SK-N-SH (cell line): ENCODE data around the gene FMN2. TPM values are rescaled to one million over a fixed set of nuclear protein-coding genes. Genes with fewer than 3 reads are reported as not detected.
"Not testable (repeated sequence)": the region's sequence is repeated elsewhere in the genome, so short reads cannot be mapped to it uniquely, and the experiment has no call there.

Experiments used
- CTCF ChIA-PET: fragments of 300-600, 350-600 bp; formaldehyde crosslinking; extraction: SDS; loops from one replicate; lab custom pipeline; 2021; lab: Yijun Ruan, JAX
- POLR2A ChIA-PET: fragments of 350-600 bp; sonication (Branson Sonifier 250); formaldehyde crosslinking; extraction: SDS; loops from one replicate; lab custom pipeline; 2020; ENCODE audit warnings: antibody characterized with exemption, inconsistent platforms; lab: Yijun Ruan, JAX
- DNase-seq: peaks from one replicate; pipeline ENCODE4 v3.0.0; 2012
- H2AFZ ChIP-seq: fragments of 200-600 bp; sonication (generic); 2 replicates; pipeline ENCODE4 v1.8.1; 2016; ENCODE audit warnings: antibody characterized with exemption, mild to moderate bottlenecking, low read depth
- H3F3A ChIP-seq: fragments of 200-600 bp; sonication (generic); replicated peaks from 2 replicates; pipeline ENCODE3; 2016; ENCODE audit warnings: antibody characterized with exemption, mild to moderate bottlenecking; ENCODE audit not compliant: insufficient read depth
- H3K27ac ChIP-seq, 2 experiments: fragments of 200-500 bp in 1 of 2; fragments of 200-600 bp in 1 of 2; sonication (Bioruptor generic) in 1 of 2; sonication (generic), shearing (Covaris generic) in 1 of 2; 2 replicates each; pipeline versions ENCODE4 v1.5.1 to v1.6.1; 2014 to 2016; ENCODE audit warnings: low read depth in 2 of 2, inconsistent platforms in 1 of 2, low read length in 1 of 2, mild to moderate bottlenecking in 1 of 2, mixed read lengths in 1 of 2
- H3K27me3 ChIP-seq: fragments of 200-600 bp; sonication (generic), shearing (Covaris generic); 2 replicates; pipeline ENCODE4 v1.6.1; 2016; ENCODE audit warnings: mixed run types; ENCODE audit not compliant: insufficient read depth
- H3K36me3 ChIP-seq, 2 experiments: fragments of 200-500 bp in 1 of 2; fragments of 200-600 bp in 1 of 2; sonication (Bioruptor generic) in 1 of 2; sonication (generic) in 1 of 2; replicated peaks in 1 of 2; 2 replicates each; pipeline versions ENCODE3 to v1.5.1; 2014 to 2016; ENCODE audit warnings: low read length in 1 of 2, mild to moderate bottlenecking in 1 of 2; ENCODE audit not compliant: insufficient read depth in 2 of 2, control insufficient read depth in 1 of 2
- H3K4me1 ChIP-seq, 2 experiments: fragments of 200-500 bp in 1 of 2; fragments of 200-600 bp in 1 of 2; sonication (Bioruptor generic) in 1 of 2; sonication (generic), shearing (Covaris generic) in 1 of 2; 2 replicates each; pipeline versions ENCODE4 v1.5.1 to v1.6.1; 2014 to 2016; ENCODE audit warnings: low read depth in 1 of 2, low read length in 1 of 2, mixed run types in 1 of 2; ENCODE audit not compliant: insufficient read depth in 2 of 2, control insufficient read depth in 1 of 2
- H3K4me2 ChIP-seq: fragments of 200-600 bp; sonication (generic), shearing (Covaris generic); 2 replicates; pipeline ENCODE4 v1.6.1; 2017; ENCODE audit warnings: mixed run types
- H3K4me3 ChIP-seq, 2 experiments: fragments of 200-500 bp in 1 of 2; fragments of 200-600 bp in 1 of 2; sonication (Bioruptor generic) in 1 of 2; sonication (generic), shearing (Covaris generic) in 1 of 2; 2 replicates each; pipeline versions ENCODE4 v1.5.1 to v1.8.1; 2014 to 2016; ENCODE audit warnings: low read depth in 2 of 2, inconsistent platforms in 1 of 2, low read length in 1 of 2, mild to moderate bottlenecking in 1 of 2, mixed read lengths in 1 of 2, moderate library complexity in 1 of 2
- H3K79me2 ChIP-seq: fragments of 200-600 bp; sonication (generic); 2 replicates; pipeline ENCODE4 v1.8.1; 2017; ENCODE audit warnings: mild to moderate bottlenecking; ENCODE audit not compliant: insufficient read depth
- H3K9ac ChIP-seq: fragments of 200-600 bp; sonication (generic); 2 replicates; pipeline ENCODE4 v1.6.1; 2017; ENCODE audit warnings: mixed run types
- H3K9me2 ChIP-seq: fragments of 200-600 bp; sonication (generic); 2 replicates; pipeline ENCODE4 v1.6.1; 2017; ENCODE audit warnings: mixed run types
- H3K9me3 ChIP-seq: fragments of 200-600 bp; sonication (generic); 2 replicates; pipeline ENCODE4 v1.6.1; 2017; ENCODE audit warnings: mixed run types, mild to moderate bottlenecking, moderate library complexity
- H4K20me1 ChIP-seq: fragments of 200-600 bp; sonication (generic); 2 replicates; pipeline ENCODE4 v1.6.1; 2017; ENCODE audit warnings: mild to moderate bottlenecking, mixed run types; ENCODE audit not compliant: insufficient read depth
- EZH2phosphoT487 ChIP-seq: fragments of 200-600 bp; sonication (generic); IDR thresholded peaks from 2 replicates; pipeline ENCODE4 v1.6.1; 2017; ENCODE audit warnings: low read depth, mixed run types, mild to moderate bottlenecking, antibody characterized with exemption, moderate library complexity, borderline replicate concordance
- FOSL2 ChIP-seq: IDR thresholded peaks from 2 replicates; pipeline ENCODE4 v1.4.0; 2012; ENCODE audit warnings: low read depth, mild to moderate bottlenecking, moderate library complexity, borderline replicate concordance
- FOXJ3 ChIP-seq: sonication (generic); formaldehyde crosslinking; IDR thresholded peaks from 2 replicates; pipeline ENCODE4 v1.5.1; 2020; ENCODE audit warnings: mild to moderate bottlenecking, missing genetic modification reagents
- GABPA ChIP-seq: IDR thresholded peaks from 2 replicates; pipeline ENCODE4 v1.4.0; 2012; ENCODE audit warnings: low read depth, mild to moderate bottlenecking
- IRF3 ChIP-seq: fragments of 150-350 bp; IDR thresholded peaks from 2 replicates; pipeline ENCODE4 v1.6.1; 2016; ENCODE audit warnings: mild to moderate bottlenecking, low read depth, low read length
- MEF2A ChIP-seq: IDR thresholded peaks from 2 replicates; pipeline ENCODE4 v1.4.0; 2012; ENCODE audit warnings: low read depth, borderline replicate concordance
- MXI1 ChIP-seq: IDR thresholded peaks from 2 replicates; pipeline ENCODE4 v1.6.1; 2012; ENCODE audit warnings: mild to moderate bottlenecking, low read depth, low read length, improper control_type of control experiment
- NFIC ChIP-seq: IDR thresholded peaks from 2 replicates; pipeline ENCODE4 v1.4.0; 2012; ENCODE audit warnings: borderline replicate concordance
- POLR2AphosphoS5 ChIP-seq: IDR thresholded peaks from 2 replicates; pipeline ENCODE4 v1.6.1; 2012; ENCODE audit warnings: low read depth, low read length
- RAD21 ChIP-seq: IDR thresholded peaks from 2 replicates; pipeline ENCODE4 v1.6.1; 2012; ENCODE audit warnings: mild to moderate bottlenecking, low read length
- RFX5 ChIP-seq: IDR thresholded peaks from 2 replicates; pipeline ENCODE4 v1.6.1; 2012; ENCODE audit warnings: mild to moderate bottlenecking, improper control_type of control experiment, low read length
- RXRA ChIP-seq: IDR thresholded peaks from 2 replicates; pipeline ENCODE4 v1.4.0; 2012; ENCODE audit warnings: low read depth, mild to moderate bottlenecking, borderline replicate concordance
- SIN3A ChIP-seq: IDR thresholded peaks from 2 replicates; pipeline ENCODE4 v1.6.1; 2012; ENCODE audit warnings: low read depth, mild to moderate bottlenecking, low read length, moderate library complexity, borderline replicate concordance
- SMC3 ChIP-seq: IDR thresholded peaks from 2 replicates; pipeline ENCODE4 v1.6.1; 2012; ENCODE audit warnings: low read depth, low read length, improper control_type of control experiment
- TAF1 ChIP-seq: IDR thresholded peaks from 2 replicates; pipeline ENCODE4 v1.6.1; 2012; ENCODE audit warnings: low read depth, mild to moderate bottlenecking, low read length, moderate library complexity, borderline replicate concordance
- TCF12 ChIP-seq: IDR thresholded peaks from 2 replicates; pipeline ENCODE4 v1.4.0; 2012
- YY1 ChIP-seq: IDR thresholded peaks from 2 replicates; pipeline ENCODE4 v1.4.0; 2012; ENCODE audit warnings: low read depth, mild to moderate bottlenecking
- ZBTB33 ChIP-seq: IDR thresholded peaks from 2 replicates; pipeline ENCODE4 v1.4.0; 2012; ENCODE audit warnings: low read depth, borderline replicate concordance
- WGBS: methylation state at CpG from one replicate; pipeline ENCODE4 v1.1.6; 2017; ENCODE audit warnings: low lambda C conversion rate; 5-methylcytosine and 5-hydroxymethylcytosine counted together
- polyA plus RNA-seq, 3 experiments: library from polyadenylated mRNA; depleted of rRNA; stranded (reverse); fragments of >200 nt; gene quantifications; 2 replicates each; pipeline ENCODE4 v1.2.3, GENCODE V29; 2012
- TF ChIP-seq, protein P1 (sequence below): IDR thresholded peaks from 2 replicates; pipeline ENCODE4; 2012
- TF ChIP-seq, protein P2 (sequence below): IDR thresholded peaks from 2 replicates; pipeline ENCODE4 v1.4.0; 2012; ENCODE audit warnings: low read depth, borderline replicate concordance

FMN2 gene
- polyA plus RNA-seq, 1 of the 3 experiments (the other 2 are of a cell fraction): 7.2 TPM

DNA sequence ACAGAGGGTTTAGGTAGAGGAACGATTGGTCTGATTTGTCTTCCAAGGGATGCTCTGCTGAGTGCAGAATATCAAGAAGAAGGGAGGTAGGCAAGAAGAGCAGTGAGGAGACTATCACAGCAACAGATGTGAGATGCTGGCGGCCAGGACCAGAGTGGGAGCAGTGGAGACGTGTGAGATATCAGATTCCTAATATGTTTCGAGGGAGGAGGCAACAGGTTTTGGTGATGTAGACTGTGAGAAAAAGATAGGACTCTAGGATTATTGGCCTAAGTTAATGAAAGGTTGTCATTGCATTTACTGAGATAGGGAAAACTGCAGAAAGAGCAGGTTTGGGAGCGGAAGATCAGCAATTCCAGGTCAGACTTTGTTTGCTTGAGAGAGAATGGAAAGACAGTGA lies 182.9 kb downstream of the FMN2 start:
- H3K79me2 ChIP-seq: peaks cover 98% of the 10 kb centered on the region
- ChIA-PET CTCF (no interaction called here), POLR2A (no interaction called here)
- 97% methylated on average over 5 of the region's 5 CpGs for WGBS
- H3K9me2 ChIP-seq: no peaks in the 10 kb centered on the region; the same call in 1 of the 2 replicates
- no peak overlapping the region for H3K4me3 ChIP-seq
- no peak overlapping the region for H3K27ac ChIP-seq
- H3K4me1 ChIP-seq: no peaks in the 10 kb centered on the region; a peak in 1 of 4 replicates
- no peak overlapping the region for H3K4me2 ChIP-seq
- H3K27me3 ChIP-seq: no peaks in the 10 kb centered on the region
- H3F3A ChIP-seq: peaks cover 10% of the 10 kb centered on the region
- no peak overlapping the region for H3K9ac ChIP-seq
- DNase-seq: no peak
- H4K20me1 ChIP-seq: no peaks in the 10 kb centered on the region
- no peak for TF ChIP-seq FOXJ3 (CRISPR knock-in tag)
- TF ChIP-seq TAF1: no peak
- no peak for TF ChIP-seq NFIC
- no peak for TF ChIP-seq YY1
- no peak for TF ChIP-seq RXRA
- no peak for TF ChIP-seq RAD21
- TF ChIP-seq GABPA: no peak
- peaks cover 2% of the 10 kb centered on the region for H3K9me3 ChIP-seq
- peaks cover 21 to 44% of the 10 kb centered on the region in 2 experiments for H3K36me3 ChIP-seq
- no peak overlapping the region for H2AFZ ChIP-seq

GRCh38 chr1:240275219-240275618 lies 183.5 kb downstream of the FMN2 start:
- H3K4me1 ChIP-seq, H2AFZ ChIP-seq, H3K9me3 ChIP-seq, H4K20me1 ChIP-seq, POLR2A ChIA-PET, H3K27ac ChIP-seq, H3K4me3 ChIP-seq, H3K9ac ChIP-seq, H3K9me2 ChIP-seq, DNase-seq, H3K27me3 ChIP-seq, CTCF ChIA-PET, H3K4me2 ChIP-seq: not testable (repeated sequence)
- Histone ChIP-seq H3F3A (peaks cover 10% of the 10 kb centered on the region), H3K36me3 (peaks cover 18 to 44% of the 10 kb centered on the region in 2 experiments), H3K79me2 (peaks cover 98% of the 10 kb centered on the region)

DNA sequence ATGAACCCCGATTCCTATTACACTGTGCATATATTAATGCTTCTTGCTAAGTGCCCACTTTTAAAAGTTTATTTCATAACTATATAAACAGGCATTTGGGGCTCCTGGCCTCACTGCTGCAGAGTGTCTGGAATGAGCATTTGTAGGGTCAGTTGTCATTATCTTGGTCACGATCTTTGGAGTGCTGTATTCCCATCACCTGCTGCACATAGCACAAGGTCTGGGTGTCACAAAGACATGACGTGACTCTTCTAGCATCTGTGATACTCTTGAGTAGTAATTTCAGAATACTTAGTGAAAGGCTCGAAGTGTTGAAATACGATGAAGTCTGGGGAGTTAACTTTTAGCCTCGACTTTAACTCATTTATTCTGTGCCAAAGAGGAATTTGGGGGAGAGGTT lies 186.4 kb downstream of the FMN2 start:
- 94% methylated on average over 6 of the region's 6 CpGs for WGBS
- Histone ChIP-seq H3K27ac (no peak overlapping the region), H4K20me1 (no peaks in the 10 kb centered on the region), H3K27me3 (no peaks in the 10 kb centered on the region), H3F3A (peaks cover 8% of the 10 kb centered on the region), H3K4me3 (no peak overlapping the region), H3K9me2 (no peaks in the 10 kb centered on the region), H2AFZ (no peak overlapping the region), H3K9ac (no peak overlapping the region), H3K79me2 (peaks cover 98% of the 10 kb centered on the region), H3K4me2 (no peak overlapping the region), H3K36me3 (peaks cover 11 to 36% of the 10 kb centered on the region in 2 experiments), H3K4me1 (no peaks in the 10 kb centered on the region; a peak in 1 of 4 replicates), H3K9me3 (no peaks in the 10 kb centered on the region)
- ChIA-PET POLR2A (no interaction called here), CTCF (no interaction called here)
- TF ChIP-seq TAF1: no peak
- no peak for TF ChIP-seq EZH2phosphoT487
- TF ChIP-seq TCF12: no peak
- TF ChIP-seq, protein P1, sequence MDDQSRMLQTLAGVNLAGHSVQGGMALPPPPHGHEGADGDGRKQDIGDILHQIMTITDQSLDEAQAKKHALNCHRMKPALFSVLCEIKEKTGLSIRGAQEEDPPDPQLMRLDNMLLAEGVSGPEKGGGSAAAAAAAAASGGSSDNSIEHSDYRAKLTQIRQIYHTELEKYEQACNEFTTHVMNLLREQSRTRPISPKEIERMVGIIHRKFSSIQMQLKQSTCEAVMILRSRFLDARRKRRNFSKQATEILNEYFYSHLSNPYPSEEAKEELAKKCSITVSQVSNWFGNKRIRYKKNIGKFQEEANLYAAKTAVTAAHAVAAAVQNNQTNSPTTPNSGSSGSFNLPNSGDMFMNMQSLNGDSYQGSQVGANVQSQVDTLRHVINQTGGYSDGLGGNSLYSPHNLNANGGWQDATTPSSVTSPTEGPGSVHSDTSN: no peak
- no peak for TF ChIP-seq SIN3A
- TF ChIP-seq MXI1: no peak
- no peak for TF ChIP-seq POLR2AphosphoS5
- no peak for TF ChIP-seq ZBTB33
- no peak for TF ChIP-seq RFX5
- no peak for TF ChIP-seq MEF2A
- no peak for TF ChIP-seq IRF3
- TF ChIP-seq SMC3: no peak
- TF ChIP-seq, protein P2, sequence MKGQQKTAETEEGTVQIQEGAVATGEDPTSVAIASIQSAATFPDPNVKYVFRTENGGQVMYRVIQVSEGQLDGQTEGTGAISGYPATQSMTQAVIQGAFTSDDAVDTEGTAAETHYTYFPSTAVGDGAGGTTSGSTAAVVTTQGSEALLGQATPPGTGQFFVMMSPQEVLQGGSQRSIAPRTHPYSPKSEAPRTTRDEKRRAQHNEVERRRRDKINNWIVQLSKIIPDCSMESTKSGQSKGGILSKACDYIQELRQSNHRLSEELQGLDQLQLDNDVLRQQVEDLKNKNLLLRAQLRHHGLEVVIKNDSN: no peak
- TF ChIP-seq FOSL2: no peak
- DNase-seq: no peak
